Activated naive CD8-positive, alpha-beta T cell treated with anti-CD3 and anti-CD28 coated beads for 36 hours (primary cell): ENCODE results near the gene CYP2D6. TPM values are rescaled to one million over a fixed set of nuclear protein-coding genes. Genes with fewer than 3 reads are reported as not detected.
"Not testable (repeated sequence)": the region's sequence is repeated elsewhere in the genome, so short reads cannot be mapped to it uniquely, and the experiment has no call there.

Source experiments
- DNase-seq: peaks from one replicate; pipeline ENCODE4 v3.0.0; 2021
- H3K27ac Mint-ChIP-seq: one replicate; pipeline ENCODE4 v1.8.0; 2022; ENCODE audit warnings: mild to moderate bottlenecking, moderate library complexity, mixed read lengths
- H3K27me3 Mint-ChIP-seq: one replicate; pipeline ENCODE4 v1.8.0; 2022; ENCODE audit warnings: mild to moderate bottlenecking, mixed read lengths
- H3K36me3 Mint-ChIP-seq: one replicate; pipeline ENCODE4 v1.8.0; 2021; ENCODE audit warnings: mild to moderate bottlenecking, mixed read lengths
- H3K4me1 Mint-ChIP-seq: one replicate; pipeline ENCODE4 v1.8.0; 2021; ENCODE audit warnings: mixed read lengths
- H3K4me3 Mint-ChIP-seq: one replicate; pipeline ENCODE4 v1.8.0; 2022; ENCODE audit warnings: mild to moderate bottlenecking, moderate library complexity, mixed read lengths
- H3K9me3 Mint-ChIP-seq: one replicate; pipeline ENCODE4 v1.8.0; 2022; ENCODE audit warnings: mixed read lengths
- total RNA-seq, 2 experiments: library from RNA; stranded (reverse); gene quantifications; one replicate each; pipeline ENCODE4 v1.2.3, GENCODE V29; 2021

Gene CYP2D6
- 1 to 10 TPM; 1.6 to 2.4 TPM for total RNA-seq

DNA sequence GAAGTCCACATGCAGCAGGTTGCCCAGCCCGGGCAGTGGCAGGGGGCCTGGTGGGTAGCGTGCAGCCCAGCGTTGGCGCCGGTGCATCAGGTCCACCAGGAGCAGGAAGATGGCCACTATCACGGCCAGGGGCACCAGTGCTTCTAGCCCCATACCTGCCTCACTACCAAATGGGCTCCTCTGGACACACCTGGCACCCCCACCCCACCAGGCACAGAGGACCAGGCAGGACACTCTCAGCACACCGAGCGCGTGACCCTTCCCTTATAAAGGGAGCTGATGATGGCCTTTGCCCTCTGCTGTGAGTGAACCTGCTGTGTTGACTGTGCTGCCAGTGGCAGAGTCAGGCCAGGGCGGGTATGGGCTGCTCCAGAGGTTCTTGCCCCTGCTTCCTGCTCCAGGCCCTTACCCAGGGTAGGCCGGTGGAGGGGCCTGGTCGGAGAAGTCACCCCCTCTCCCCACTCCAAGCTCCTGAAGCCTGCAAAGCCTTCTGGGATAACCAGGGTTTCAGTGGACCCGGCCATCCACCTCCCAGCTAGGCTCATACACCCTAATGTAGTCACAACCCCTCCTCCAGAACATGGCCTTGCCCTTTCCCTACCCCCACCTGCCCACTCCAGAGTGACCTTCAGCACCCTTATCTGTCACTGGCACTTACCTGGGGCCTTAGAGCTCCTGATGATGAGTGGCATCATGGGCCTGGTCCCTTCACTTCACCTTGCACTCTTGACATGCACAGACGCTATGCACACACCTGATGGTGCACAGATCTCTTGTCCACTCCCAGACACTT lies at the start of gene CYP2D6:
CYP2D6 (minus strand) TSS at position 172 of the 793 bp plus-strand sequence; CDS start at position 153, 19 bp downstream.
- not testable (repeated sequence) for DNase-seq, H3K4me1 Mint-ChIP-seq, H3K27me3 Mint-ChIP-seq, H3K9me3 Mint-ChIP-seq, H3K27ac Mint-ChIP-seq, H3K36me3 Mint-ChIP-seq, H3K4me3 Mint-ChIP-seq

DNA sequence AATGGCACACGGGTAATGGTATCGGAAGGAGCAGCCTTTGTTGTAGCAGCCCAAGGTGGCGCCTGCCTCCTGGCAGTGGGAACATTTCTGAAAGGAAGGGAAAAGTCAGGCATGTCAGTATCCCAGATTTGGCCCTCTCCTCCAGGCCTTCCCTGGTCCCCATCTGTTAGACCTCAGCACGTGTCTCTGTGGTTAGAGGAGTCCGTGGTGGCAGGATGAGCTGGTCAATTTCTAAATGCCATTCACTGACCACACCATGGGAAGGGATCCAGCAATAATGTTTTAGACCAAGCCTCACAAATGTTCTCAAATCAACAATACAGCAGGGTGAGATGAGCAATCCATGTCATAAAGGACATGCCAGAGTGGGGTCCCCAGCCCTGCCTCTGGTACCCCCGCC lies 49.0 kb upstream of the CYP2D6 start:
- H3K4me3 Mint-ChIP-seq: no peak overlapping the region
- H3K27ac Mint-ChIP-seq: no peak overlapping the region
- no peak for DNase-seq
- peaks cover 63% of the 10 kb centered on the region for H3K4me1 Mint-ChIP-seq
- H3K36me3 Mint-ChIP-seq: peaks cover 34% of the 10 kb centered on the region
- no peaks in the 10 kb centered on the region for H3K9me3 Mint-ChIP-seq
- H3K27me3 Mint-ChIP-seq: no peaks in the 10 kb centered on the region

DNA sequence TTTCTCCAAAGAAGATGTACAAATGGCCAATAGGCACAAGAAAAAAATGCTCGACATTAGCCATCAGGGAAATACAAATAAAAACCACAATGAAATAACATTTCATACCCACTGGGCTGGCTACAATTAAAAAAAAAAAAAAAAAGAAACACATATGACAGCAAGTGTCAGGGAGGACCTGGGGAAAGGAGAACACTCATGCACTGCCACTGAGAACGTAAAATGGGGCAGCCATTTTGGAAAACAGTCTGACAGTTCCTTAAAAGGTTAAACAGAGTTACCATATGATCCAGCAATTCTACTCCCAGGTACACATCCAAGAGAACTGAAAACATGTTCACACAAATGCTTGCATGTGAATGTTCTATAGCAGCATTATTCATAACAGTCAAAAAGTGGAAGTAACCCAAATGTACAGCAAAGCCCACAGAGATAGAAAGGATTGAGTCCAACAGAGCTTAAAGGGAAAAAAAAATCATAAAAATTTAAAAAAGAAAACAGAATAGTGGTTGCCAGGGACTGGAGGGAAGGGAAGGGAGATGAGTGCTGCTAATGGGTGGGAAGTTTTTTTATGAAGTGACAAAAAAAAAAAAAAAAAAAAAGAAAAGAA lies 48.4 kb upstream of the CYP2D6 start:
- Mint-ChIP-seq H3K27ac (no peak overlapping the region), H3K4me3 (no peak overlapping the region), H3K27me3 (no peaks in the 10 kb centered on the region), H3K9me3 (no peaks in the 10 kb centered on the region), H3K4me1 (peaks cover 62% of the 10 kb centered on the region), H3K36me3 (peaks cover 34% of the 10 kb centered on the region)
- no peak for DNase-seq

DNA sequence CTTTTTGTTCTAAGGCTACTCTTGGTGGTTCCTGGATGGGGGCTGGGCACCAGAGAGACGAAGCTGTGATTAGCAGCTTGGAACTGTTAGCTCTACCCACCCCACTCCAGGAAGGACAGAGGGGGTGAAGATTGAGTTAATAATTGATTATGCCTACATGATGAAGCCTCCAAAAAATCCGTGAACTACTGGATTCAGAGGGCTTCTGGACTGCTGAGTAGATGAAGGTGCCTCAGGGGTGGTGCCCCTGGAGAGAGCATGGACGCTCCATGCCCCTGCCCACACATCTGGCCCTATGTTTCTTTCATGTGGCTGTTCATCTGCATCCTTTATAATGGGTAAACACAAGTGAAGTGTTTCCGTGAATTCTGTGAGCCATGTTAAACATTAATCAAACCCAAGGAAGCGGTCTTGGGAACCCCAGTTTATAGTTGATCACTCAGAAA lies 47.3 kb upstream of the CYP2D6 start:
- peaks cover 53% of the 10 kb centered on the region for H3K4me1 Mint-ChIP-seq
- no peak for DNase-seq
- no peaks in the 10 kb centered on the region for H3K27me3 Mint-ChIP-seq
- H3K27ac Mint-ChIP-seq: peak overlapping the region; percentile 58
- peaks cover 28% of the 10 kb centered on the region for H3K36me3 Mint-ChIP-seq
- no peak overlapping the region for H3K4me3 Mint-ChIP-seq
- H3K9me3 Mint-ChIP-seq: no peaks in the 10 kb centered on the region

DNA sequence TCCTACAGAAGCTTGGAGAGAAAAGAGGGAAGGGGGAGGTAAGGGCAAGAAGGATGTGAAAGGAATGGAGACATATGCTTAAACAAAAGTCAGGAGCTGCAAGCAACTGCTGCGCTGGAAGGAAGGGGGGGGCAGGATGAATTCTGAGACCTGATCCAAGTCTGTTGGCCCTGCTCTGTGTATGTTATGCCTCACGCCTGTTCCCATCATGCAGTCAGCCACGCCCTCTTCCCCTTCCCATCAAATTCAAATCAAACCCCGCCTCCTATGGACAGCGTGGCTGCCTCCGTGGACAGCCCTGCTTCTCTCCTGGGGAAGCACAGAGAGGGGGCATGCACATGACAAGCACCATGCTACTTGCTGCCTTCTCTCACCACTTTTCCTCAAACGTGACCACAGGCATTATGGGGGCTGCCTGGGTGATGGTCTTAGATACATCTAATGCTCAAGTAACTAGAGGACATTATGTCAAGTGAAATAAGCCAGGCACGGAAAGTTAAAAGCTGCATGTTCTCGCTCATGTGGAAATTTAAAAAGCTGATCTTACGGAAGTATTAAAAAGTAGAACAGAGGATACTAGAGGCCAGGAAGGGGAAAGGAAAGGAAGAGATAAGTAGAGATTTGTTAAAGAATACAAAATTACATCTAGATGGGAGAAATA lies 45.8 kb upstream of the CYP2D6 start:
- no peak for DNase-seq
- peaks cover 56% of the 10 kb centered on the region for H3K4me1 Mint-ChIP-seq
- peaks cover 25% of the 10 kb centered on the region for H3K36me3 Mint-ChIP-seq
- H3K27ac Mint-ChIP-seq: no peak overlapping the region
- H3K27me3 Mint-ChIP-seq: no peaks in the 10 kb centered on the region
- H3K4me3 Mint-ChIP-seq: no peak overlapping the region
- H3K9me3 Mint-ChIP-seq: no peaks in the 10 kb centered on the region

DNA sequence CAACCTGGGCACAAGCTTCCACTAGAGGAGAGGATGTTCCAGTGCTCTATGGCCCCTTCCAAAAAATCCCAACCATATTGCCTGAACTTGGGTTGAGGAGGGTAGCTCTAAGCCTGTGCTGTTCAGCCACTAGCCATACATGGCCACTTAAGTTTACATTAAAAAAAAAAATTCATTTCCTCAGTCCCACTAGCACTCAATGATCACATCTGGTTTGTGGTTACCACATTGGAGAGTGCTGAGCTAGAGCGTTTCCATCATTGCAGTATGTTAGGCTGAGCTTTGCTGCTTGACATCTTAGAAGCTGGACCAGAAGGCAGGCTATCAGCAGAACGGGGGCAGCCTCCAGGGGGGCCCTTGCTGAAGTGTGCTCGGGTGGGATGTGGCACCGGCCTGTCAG lies 43.5 kb upstream of the CYP2D6 start:
- Mint-ChIP-seq H3K27me3 (no peaks in the 10 kb centered on the region), H3K36me3 (peaks cover 21% of the 10 kb centered on the region), H3K4me1 (peaks cover 46% of the 10 kb centered on the region), H3K9me3 (no peaks in the 10 kb centered on the region), H3K4me3 (no peak overlapping the region), H3K27ac (no peak overlapping the region)
- no peak for DNase-seq

DNA sequence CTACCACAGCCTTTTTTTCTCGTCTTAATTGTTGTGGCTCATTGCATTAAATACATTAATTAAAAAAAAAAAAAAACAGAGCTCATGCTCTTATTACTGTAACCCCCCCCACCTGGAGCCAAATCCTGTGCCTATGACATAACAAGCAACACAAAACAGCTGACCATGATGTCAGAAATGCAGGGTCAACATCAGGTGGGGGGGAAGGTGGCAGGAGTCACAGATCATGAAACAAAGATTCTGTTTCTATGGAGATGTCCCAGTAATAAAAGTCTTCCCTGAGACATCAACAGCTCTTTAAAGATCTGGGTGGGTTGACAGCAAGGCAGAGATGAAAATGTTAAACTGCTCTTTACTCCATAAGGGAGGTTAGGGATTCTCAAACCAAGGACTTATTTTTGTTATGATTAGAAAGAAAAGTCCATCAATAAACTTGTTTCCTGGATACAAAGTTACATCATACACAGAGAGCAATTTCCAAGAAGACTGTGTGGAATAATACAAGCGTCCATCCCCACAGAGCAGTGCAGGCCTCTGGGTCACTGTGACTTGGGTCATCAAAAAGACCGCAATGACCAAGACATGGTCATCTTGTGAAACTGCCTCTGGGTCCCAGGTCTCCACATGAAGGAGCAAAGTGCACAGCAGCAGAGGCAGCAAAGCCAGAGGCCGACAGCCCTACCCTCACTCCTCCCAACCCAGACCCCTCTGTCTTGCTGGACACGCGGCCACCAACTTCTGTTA lies 42.7 kb upstream of the CYP2D6 start:
- H3K36me3 Mint-ChIP-seq: peaks cover 27% of the 10 kb centered on the region
- DNase-seq: no peak
- no peak overlapping the region for H3K4me3 Mint-ChIP-seq
- no peak overlapping the region for H3K27ac Mint-ChIP-seq
- no peaks in the 10 kb centered on the region for H3K9me3 Mint-ChIP-seq
- H3K4me1 Mint-ChIP-seq: peaks cover 44% of the 10 kb centered on the region
- no peaks in the 10 kb centered on the region for H3K27me3 Mint-ChIP-seq

DNA sequence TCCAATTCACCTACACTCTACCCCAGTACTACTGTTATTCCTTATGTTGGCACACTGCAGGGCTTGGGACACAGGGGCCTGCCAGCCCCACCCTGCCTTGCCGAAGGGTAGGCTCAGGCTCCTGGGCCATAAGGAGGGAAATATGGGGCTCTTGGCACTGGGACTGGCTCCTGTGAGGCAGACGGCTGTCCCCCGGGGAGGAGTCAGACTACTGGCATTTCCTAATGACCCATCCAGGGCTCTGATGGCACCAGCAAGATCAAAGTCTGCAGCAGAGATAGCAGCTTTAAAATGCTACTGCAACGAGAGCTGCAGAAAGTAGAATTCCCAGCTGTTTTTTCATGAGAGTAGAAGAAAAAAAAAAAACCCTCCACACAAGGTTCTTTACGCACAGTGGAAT lies 42.2 kb upstream of the CYP2D6 start:
- Mint-ChIP-seq H3K4me1 (peaks cover 39% of the 10 kb centered on the region), H3K36me3 (peaks cover 22% of the 10 kb centered on the region), H3K27ac (no peak overlapping the region), H3K9me3 (no peaks in the 10 kb centered on the region), H3K4me3 (no peak overlapping the region), H3K27me3 (no peaks in the 10 kb centered on the region)
- DNase-seq: no peak

DNA sequence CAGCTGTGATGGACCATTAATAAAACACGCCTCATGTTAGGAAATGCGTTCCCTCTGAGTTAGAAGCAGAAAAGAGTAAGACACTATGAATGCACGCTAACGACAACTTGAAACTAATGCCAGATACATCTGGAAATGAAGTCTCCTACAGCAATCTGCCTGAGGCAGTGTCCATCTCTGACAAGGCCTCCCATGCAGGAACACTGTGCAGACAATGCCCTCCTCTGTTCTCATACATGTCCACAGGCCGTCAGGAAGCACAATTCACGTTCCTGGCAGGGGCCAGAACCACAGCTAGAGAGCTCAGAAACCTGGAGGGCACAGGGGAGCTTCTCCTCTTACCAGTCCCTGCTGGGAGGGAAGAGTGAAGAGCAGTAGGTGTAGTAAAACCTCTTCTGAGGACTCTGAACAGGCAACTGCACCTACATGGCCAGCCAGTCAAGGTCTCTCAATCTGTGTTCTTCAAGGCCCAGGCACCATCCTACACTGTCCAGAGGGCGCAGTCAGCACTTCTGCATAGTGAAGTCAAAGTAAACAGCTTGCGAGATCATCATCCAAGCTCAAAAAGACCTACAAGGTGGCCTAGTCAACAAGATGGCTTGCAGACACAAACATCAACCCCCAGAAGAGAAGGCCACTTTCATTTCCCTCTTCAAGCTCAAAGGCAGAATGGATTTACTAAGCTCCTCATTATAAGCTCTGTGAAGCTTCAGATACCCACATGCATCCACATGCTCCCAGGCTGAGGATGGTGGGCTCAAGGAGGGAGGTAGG lies 41.5 kb upstream of the CYP2D6 start:
- Mint-ChIP-seq H3K36me3 (peaks cover 20% of the 10 kb centered on the region), H3K4me1 (peaks cover 34% of the 10 kb centered on the region), H3K9me3 (no peaks in the 10 kb centered on the region), H3K27ac (no peak overlapping the region), H3K4me3 (no peak overlapping the region), H3K27me3 (no peaks in the 10 kb centered on the region)
- no peak for DNase-seq

DNA sequence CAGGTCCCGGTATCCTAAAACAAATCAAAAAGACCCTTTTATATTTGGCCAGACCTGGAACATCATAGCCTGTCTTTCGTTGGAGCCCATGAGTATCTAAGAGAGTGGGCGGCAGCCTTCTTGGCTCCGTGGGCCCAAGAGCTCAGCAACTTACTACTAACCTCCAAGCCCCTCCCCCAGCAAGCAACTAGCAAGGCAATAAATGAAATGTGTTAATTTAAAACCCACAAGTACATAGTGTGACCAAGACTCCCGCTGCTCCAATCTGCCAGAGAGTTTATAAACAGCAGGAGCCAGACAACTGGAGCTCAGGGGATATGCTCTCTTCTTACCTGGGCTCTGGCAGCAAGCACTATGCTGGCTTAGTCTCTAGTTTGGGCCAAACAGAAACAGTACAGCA lies 40.8 kb upstream of the CYP2D6 start:
- no peaks in the 10 kb centered on the region for H3K9me3 Mint-ChIP-seq
- peaks cover 18% of the 10 kb centered on the region for H3K36me3 Mint-ChIP-seq
- no peak overlapping the region for H3K27ac Mint-ChIP-seq
- peaks cover 31% of the 10 kb centered on the region for H3K4me1 Mint-ChIP-seq
- H3K4me3 Mint-ChIP-seq: no peak overlapping the region
- DNase-seq: no peak
- no peaks in the 10 kb centered on the region for H3K27me3 Mint-ChIP-seq

DNA sequence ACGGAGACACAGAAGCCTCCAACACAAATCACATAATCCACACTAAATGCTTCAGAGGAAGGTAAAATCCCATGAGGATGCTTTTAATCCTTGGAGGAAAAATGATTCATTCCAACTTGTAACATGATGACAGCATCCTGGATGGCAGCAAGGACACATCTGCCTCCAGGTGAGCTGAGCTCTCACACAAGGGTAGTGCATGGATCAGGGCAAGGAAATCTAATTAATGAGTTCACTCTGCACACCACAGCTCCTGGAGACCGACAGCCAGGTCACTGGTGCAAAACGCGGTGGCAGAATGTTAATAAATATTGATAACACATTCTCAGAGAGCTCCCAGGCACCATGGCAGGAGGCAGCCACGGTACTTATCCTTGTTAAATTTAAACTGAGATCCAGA lies 40.3 kb upstream of the CYP2D6 start:
- H3K4me3 Mint-ChIP-seq: no peak overlapping the region
- H3K4me1 Mint-ChIP-seq: peaks cover 29% of the 10 kb centered on the region
- peaks cover 15% of the 10 kb centered on the region for H3K36me3 Mint-ChIP-seq
- no peaks in the 10 kb centered on the region for H3K27me3 Mint-ChIP-seq
- H3K27ac Mint-ChIP-seq: no peak overlapping the region
- H3K9me3 Mint-ChIP-seq: no peaks in the 10 kb centered on the region
- DNase-seq: no peak

DNA sequence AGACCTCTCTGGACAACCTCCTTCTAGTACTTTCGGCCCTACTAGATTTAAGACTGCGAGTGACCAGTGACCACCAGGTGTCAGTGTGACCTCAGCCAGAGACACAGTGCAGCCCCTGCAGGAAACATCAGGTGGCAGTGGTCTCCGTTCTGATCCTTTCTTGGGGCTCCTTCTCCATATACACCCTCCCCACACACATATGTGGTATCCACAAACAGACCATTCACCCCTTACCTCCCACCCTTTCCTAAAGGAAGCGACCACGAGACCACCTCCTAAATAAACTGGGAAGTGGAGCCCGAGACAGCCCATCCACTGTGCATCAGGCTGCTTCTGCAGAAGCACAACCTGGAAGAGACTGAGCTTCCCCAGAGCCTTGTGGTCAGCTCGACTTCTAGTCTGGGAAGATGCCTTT lies 38.5 kb upstream of the CYP2D6 start:
- peak; percentile 64 for DNase-seq
- no peaks in the 10 kb centered on the region for H3K27me3 Mint-ChIP-seq
- peaks cover 28% of the 10 kb centered on the region for H3K4me1 Mint-ChIP-seq
- H3K9me3 Mint-ChIP-seq: no peaks in the 10 kb centered on the region
- no peak overlapping the region for H3K27ac Mint-ChIP-seq
- H3K36me3 Mint-ChIP-seq: peaks cover 12% of the 10 kb centered on the region
- H3K4me3 Mint-ChIP-seq: no peak overlapping the region

DNA sequence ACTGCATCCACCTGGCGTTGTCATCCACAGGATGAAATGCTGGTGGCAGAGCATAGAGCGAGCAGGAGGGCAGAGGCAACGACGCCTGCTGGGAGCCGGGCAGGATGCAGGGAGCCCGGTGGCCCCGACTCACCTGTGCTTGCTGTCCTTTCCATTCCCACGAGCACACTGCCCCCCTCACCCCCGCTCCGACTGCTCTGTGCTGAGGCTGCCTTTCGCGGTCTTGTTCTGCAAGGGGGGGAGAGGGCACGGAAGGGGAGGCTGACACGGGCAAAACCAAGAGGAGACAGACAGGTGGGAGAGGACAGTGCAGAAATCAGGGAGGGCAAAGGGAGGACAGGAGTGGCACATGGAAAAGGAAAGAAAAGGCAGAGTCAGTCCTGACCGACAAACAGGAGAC lies 37.9 kb upstream of the CYP2D6 start:
- Mint-ChIP-seq H3K9me3 (no peaks in the 10 kb centered on the region), H3K36me3 (peaks cover 12% of the 10 kb centered on the region)
- no peak for DNase-seq

DNA sequence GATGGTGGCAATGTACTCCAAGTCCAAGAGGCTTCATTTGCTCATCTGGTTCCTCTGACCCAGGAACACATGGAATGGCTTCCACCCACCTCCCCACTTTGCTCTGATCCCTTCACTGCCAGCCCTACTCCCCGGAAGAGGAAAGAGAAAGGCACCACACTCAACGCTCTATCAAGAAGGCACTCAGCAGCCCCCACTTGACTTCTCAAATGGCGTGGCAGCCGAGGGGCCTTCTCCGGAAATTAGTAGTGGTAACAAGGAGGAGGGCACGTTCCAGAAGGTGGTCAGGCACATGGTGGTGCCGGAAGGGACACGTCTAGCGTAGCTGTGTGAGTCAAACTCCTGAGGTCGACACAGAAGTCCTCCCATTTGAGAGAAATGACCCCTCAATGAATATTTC lies 36.5 kb upstream of the CYP2D6 start:
- no peaks in the 10 kb centered on the region for H3K9me3 Mint-ChIP-seq
- no peak overlapping the region for H3K4me3 Mint-ChIP-seq
- DNase-seq: no peak
- H3K27me3 Mint-ChIP-seq: no peaks in the 10 kb centered on the region
- H3K4me1 Mint-ChIP-seq: peaks cover 18% of the 10 kb centered on the region
- no peak overlapping the region for H3K27ac Mint-ChIP-seq
- H3K36me3 Mint-ChIP-seq: peaks cover 12% of the 10 kb centered on the region

More for the DNA sequence above, 37.9 kb upstream of the CYP2D6 start:
- no peak overlapping the region for H3K27ac Mint-ChIP-seq
- no peak overlapping the region for H3K4me3 Mint-ChIP-seq
- peaks cover 26% of the 10 kb centered on the region for H3K4me1 Mint-ChIP-seq
- no peaks in the 10 kb centered on the region for H3K27me3 Mint-ChIP-seq
